ENCODE results near the gene KHNYN. TPM values are rescaled to one million over a fixed set of nuclear protein-coding genes. Genes with fewer than 3 reads are reported as not detected.

The KHNYN gene
- total RNA-seq, 1 experiment from 2014 or later, result 33.2 TPM

DNA sequence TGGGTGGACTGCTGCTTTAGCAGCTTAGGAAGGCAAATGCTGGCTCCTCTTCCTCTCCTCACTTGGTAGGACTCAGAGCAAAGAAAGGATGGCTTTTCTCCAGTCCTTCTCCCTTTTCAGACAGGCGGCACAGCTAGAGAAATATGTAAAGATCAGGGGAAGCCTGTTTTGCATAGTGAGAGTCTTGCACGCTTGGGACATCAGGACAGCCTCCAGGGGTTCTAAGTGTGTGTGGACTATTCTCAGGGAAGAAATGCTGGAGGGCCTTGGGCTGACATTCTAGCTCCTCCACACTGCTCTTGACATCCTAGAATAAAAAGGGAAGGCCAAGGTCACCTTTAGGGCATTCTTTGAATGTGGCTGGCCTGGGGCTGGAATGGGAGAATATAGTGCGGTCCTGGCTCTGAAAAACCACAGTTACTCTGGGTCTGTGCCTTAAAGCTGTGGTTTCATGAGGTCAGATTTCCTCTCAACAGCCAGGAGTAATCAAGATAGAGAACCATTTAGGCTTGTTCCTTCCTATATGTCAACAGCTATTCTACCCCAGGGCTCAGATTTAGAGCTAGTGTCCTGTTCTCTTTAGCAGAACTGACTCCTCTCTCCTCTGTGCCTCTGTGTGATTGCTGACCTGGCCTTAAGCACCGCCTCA is 54.0 kb downstream of the KHNYN start (continued):
- TF ChIP-seq, protein P1, sequence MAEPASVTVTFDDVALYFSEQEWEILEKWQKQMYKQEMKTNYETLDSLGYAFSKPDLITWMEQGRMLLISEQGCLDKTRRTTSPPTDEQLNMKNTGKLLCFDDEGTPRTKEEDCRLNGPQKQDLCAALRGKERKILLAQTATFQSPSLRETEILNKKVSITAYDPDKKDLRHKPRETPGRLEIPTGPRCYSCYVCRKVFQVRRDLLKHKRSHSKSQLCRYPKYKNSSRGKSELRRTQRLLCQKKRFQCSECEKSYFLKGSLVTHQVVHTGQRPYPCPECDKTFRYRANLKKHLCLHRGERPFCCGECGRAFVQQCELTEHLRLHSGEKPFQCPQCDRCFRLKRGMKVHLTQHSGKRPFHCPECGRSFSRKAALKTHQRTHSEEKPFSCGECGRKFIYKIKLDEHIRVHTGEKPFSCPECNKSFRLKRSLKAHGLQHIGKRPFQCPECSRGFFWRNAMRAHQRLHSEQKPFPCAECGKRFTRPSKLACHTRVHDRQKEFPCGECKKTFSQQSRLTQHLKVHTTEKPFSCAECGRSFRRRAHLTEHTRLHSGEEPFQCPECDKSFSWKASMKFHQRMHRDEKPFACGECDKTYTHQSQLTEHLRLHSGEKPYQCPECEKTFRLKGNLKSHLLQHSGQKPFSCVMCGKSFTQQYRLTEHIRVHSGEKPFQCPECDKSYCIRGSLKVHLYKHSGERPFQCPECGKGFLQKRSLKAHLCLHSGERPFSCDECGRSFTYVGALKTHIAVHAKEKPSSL (CRISPR knock-in tag; conservative IDR thresholded peaks at IDR 0.05), result no peak
- TF ChIP-seq MYBL2 (CRISPR knock-in tag; IDR thresholded peaks at IDR 0.05) (no peak), E2F5 (CRISPR knock-in tag; IDR thresholded peaks at IDR 0.05) (no peak), ZBTB21 (CRISPR knock-in tag; IDR thresholded peaks at IDR 0.05; ENCODE audit: borderline replicate concordance) (no peak), ATF6 (CRISPR knock-in tag; IDR thresholded peaks at IDR 0.05) (no peak)

Other genes with a start within 250 kb of the KHNYN start
- 87.6 to 128 TPM (median 91.2 TPM) in 3 replicates for gene IPO4, start 241.1 kb upstream of the KHNYN start, total RNA-seq (2021)
- 27.9 to 29.2 TPM (median 28.4 TPM) in 3 replicates for gene TM9SF1, start 234.5 kb upstream of the KHNYN start, total RNA-seq (2021)
- 0.13 to 0.16 TPM in 2 of 3 replicates, not detected in the other for gene TSSK4, start 224.3 kb upstream of the KHNYN start, total RNA-seq (2021)
- 32.7 to 38.5 TPM (median 36.5 TPM) in 3 replicates for gene CHMP4A, start 216.5 kb upstream of the KHNYN start, total RNA-seq (2021)
- 12.6 to 18.4 TPM (median 16.9 TPM) in 3 replicates for gene MDP1, start 213.9 kb upstream of the KHNYN start, total RNA-seq (2021)
- gene NEDD8, start 197.6 kb upstream of the KHNYN start, total RNA-seq (2021), result 218 to 233 TPM (median 221 TPM) in 3 replicates
- 74.2 to 82.3 TPM (median 78.4 TPM) in 3 replicates for gene GMPR2, start 197.0 kb upstream of the KHNYN start, total RNA-seq (2021)
- gene TINF2, start 187.3 kb upstream of the KHNYN start, total RNA-seq (2021), result 32.2 to 39.8 TPM (median 35.7 TPM) in 3 replicates
- gene TGM1, start 166.8 kb upstream of the KHNYN start, total RNA-seq (2021), result 2.5 to 5.2 TPM (median 4.4 TPM) in 3 replicates
- 22.3 to 28.1 TPM (median 27.1 TPM) in 3 replicates for gene RABGGTA, start 158.4 kb upstream of the KHNYN start, total RNA-seq (2021)
- gene DHRS1, start 130.2 kb upstream of the KHNYN start, total RNA-seq (2021), result 13.9 to 16.7 TPM (median 15.4 TPM) in 3 replicates
- 34.3 to 44.4 TPM (median 35.0 TPM) in 3 replicates for gene NOP9, start 130.1 kb upstream of the KHNYN start, total RNA-seq (2021)
- gene CIDEB, start 122.0 kb upstream of the KHNYN start, total RNA-seq (2021), result 4.7 to 6.1 TPM (median 5.6 TPM) in 3 replicates
- gene LTB4R2, start 119.8 kb upstream of the KHNYN start, total RNA-seq (2021), result 9.1 to 12.9 TPM (median 9.8 TPM) in 3 replicates
- gene LTB4R, start 118.5 kb upstream of the KHNYN start, total RNA-seq (2021), result 6.9 to 9.4 TPM (median 7.6 TPM) in 3 replicates
- 0.96 to 2.4 TPM (median 1.1 TPM) in 3 replicates for gene ADCY4, start 94.9 kb upstream of the KHNYN start, total RNA-seq (2021)
- 0.37 to 1.2 TPM (median 0.83 TPM) in 3 replicates for gene RIPK3, start 90.0 kb upstream of the KHNYN start, total RNA-seq (2021)
- 60.7 to 101 TPM (median 95.9 TPM) in 3 replicates for gene NFATC4, start 61.8 kb upstream of the KHNYN start, total RNA-seq (2021)
- gene NYNRIN, start 31.0 kb upstream of the KHNYN start, total RNA-seq (2021), result 16.6 to 18.3 TPM (median 17.9 TPM) in 3 replicates
- 0.94 to 2.1 TPM (median 1.5 TPM) in 3 replicates for gene CBLN3, start 286 bp upstream of the KHNYN start, total RNA-seq (2021)
- 55.0 to 59.2 TPM (median 56.7 TPM) in 3 replicates for gene SDR39U1, start 12.8 kb downstream of the KHNYN start, total RNA-seq (2021)
- gene CMA1, start 78.3 kb downstream of the KHNYN start, total RNA-seq (2021), result not detected in 3 replicates
- gene CTSG, start 146.3 kb downstream of the KHNYN start, total RNA-seq (2021), result not detected in 3 replicates
- not detected in 3 replicates for gene GZMH, start 179.7 kb downstream of the KHNYN start, total RNA-seq (2021)
- gene GZMB, start 204.2 kb downstream of the KHNYN start, total RNA-seq (2021), result 0.68 to 1.4 TPM (median 0.82 TPM) in 3 replicates

Data from WTC11 (cell line).